ENCODE measurements around the gene EIF2A. TPM values are rescaled to one million over a fixed set of nuclear protein-coding genes. Genes with fewer than 3 reads are reported as not detected.
A peak's percentile ranks its signal among the peaks of the same experiment; 100 is the strongest.
"Not testable (repeated sequence)": the region's sequence is repeated elsewhere in the genome, so short reads cannot be mapped to it uniquely, and the experiment has no call there.

The EIF2A gene
- total RNA-seq, 1 donor from 2014 or later = 77.2 TPM

- DNase-seq (ENCODE audit: low spot score) = not testable (repeated sequence)
Measured at GRCh38 chr3:150600647-150601530, 54.3 kb downstream of the EIF2A start.

- DNase-seq (ENCODE audit: low spot score) = no peak
Measured at GRCh38 chr3:150602426-150603152, 56.0 kb downstream of the EIF2A start.

GRCh38 chr3:150603153-150603979, 56.8 kb downstream of the EIF2A start, which contains the start of gene SELENOT:
Gene SELENOT (plus strand): TSS chr3:150603321. CDS start chr3:150603363, 42 bp downstream.
- DNase-seq (ENCODE audit: low spot score) = peak; percentile 99

GRCh38 chr3:150603980-150604319, 57.4 kb downstream of the EIF2A start:
- DNase-seq (ENCODE audit: low spot score) = no peak

GRCh38 chr3:150605998-150606641, 59.5 kb downstream of the EIF2A start:
- DNase-seq (ENCODE audit: low spot score) = no peak

GRCh38 chr3:150607267-150608065, 60.9 kb downstream of the EIF2A start:
- no peak for DNase-seq (ENCODE audit: low spot score)

- DNase-seq (ENCODE audit: low spot score) = no peak
Measured at GRCh38 chr3:150609988-150610387, 63.4 kb downstream of the EIF2A start.

- no peak for DNase-seq (ENCODE audit: low spot score)
Measured at GRCh38 chr3:150610785-150611184, 64.2 kb downstream of the EIF2A start.

GRCh38 chr3:150611666-150612065, 65.1 kb downstream of the EIF2A start:
- no peak for DNase-seq (ENCODE audit: low spot score)

GRCh38 chr3:150612494-150612893, 65.9 kb downstream of the EIF2A start:
- no peak for DNase-seq (ENCODE audit: low spot score)

- DNase-seq (ENCODE audit: low spot score) = no peak
Measured at GRCh38 chr3:150613034-150613433, 66.4 kb downstream of the EIF2A start.

GRCh38 chr3:150613709-150614480, 67.3 kb downstream of the EIF2A start:
- DNase-seq (ENCODE audit: low spot score) = no peak

GRCh38 chr3:150620002-150620689, 73.6 kb downstream of the EIF2A start:
- DNase-seq (ENCODE audit: low spot score) = no peak

- not testable (repeated sequence) for DNase-seq (ENCODE audit: low spot score)
Measured at GRCh38 chr3:150622955-150623354, 76.4 kb downstream of the EIF2A start.

GRCh38 chr3:150623945-150624344, 77.4 kb downstream of the EIF2A start:
- no peak for DNase-seq (ENCODE audit: low spot score)

- no peak for DNase-seq (ENCODE audit: low spot score)
Measured at GRCh38 chr3:150626148-150626930, 79.8 kb downstream of the EIF2A start.

GRCh38 chr3:150627557-150627956, 81.0 kb downstream of the EIF2A start:
- DNase-seq (ENCODE audit: low spot score) = no peak

Data from mesenteric fat pad (tissue), 1 donor.